Renal pelvis (tissue), 4 donors: ENCODE results near the gene NYNRIN. TPM values are rescaled to one million over a fixed set of nuclear protein-coding genes. Genes with fewer than 3 reads are reported as not detected.

Source experiments
- DNase-seq: peaks from one replicate; pipeline ENCODE4 v3.0.0-alpha.2; 2013
- polyA plus RNA-seq, 3 donors: library from polyadenylated mRNA; unstranded; fragments of 120-200 nt; gene quantifications; one replicate each; pipeline ENCODE4 v1.2.1, GENCODE V29; 2013; ENCODE audit not compliant: insufficient read length in 3 of 3

Gene NYNRIN
- polyA plus RNA-seq, 3 donors: 44.1 to 58.4 (median 56.4) TPM

GRCh38 chr14:24411443-24412389 lies 12.9 kb downstream of the NYNRIN start:
- no peak for DNase-seq

GRCh38 chr14:24414077-24414476 lies 15.3 kb downstream of the NYNRIN start:
- DNase-seq: no peak

DNA sequence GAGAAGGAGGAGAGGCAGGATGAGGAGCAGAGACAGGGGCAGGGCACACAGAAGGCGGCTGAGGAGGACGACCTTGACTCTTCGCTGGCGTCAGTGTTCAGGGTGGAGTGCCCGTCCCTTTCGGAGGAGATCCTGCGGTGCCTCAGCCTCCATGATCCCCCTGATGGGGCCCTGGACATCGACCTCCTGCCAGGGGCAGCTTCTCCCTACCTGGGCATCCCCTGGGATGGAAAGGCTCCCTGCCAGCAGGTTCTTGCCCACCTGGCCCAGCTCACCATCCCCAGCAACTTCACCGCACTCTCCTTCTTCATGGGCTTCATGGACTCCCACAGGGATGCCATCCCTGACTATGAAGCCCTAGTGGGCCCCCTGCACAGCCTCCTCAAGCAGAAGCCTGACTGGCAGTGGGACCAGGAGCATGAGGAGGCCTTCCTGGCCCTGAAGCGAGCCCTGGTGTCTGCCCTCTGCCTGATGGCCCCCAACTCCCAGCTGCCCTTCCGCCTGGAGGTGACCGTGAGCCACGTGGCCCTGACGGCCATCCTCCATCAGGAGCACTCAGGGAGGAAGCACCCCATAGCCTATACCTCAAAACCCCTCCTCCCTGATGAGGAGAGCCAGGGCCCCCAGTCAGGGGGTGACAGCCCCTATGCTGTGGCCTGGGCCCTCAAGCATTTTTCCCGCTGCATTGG lies 16.1 kb downstream of the NYNRIN start:
- no peak for DNase-seq

DNA sequence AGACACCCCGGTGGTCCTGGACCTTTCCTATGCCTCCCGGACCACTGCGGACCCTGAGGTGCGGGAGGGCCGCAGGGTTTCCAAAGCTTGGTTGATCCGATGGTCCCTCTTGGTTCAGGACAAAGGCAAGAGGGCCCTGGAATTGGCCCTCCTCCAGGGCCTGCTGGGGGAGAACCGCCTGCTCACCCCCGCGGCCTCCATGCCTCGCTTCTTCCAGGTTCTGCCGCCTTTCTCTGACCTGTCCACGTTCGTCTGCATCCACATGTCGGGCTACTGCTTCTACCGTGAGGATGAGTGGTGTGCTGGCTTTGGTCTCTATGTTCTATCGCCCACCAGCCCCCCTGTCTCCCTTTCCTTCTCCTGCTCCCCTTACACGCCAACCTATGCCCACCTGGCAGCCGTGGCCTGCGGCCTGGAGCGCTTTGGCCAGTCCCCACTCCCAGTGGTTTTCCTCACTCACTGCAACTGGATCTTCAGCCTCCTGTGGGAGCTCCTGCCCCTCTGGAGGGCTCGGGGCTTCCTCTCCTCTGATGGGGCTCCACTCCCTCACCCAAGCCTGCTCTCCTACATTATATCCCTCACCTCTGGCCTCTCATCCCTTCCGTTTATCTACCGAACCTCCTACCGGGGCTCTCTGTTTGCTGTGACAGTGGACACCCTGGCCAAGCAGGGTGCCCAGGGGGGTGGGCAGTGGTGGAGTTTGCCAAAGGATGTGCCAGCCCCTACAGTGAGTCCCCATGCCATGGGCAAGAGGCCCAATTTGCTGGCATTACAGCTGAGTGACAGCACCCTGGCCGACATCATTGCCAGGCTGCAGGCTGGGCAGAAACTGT lies 16.8 kb downstream of the NYNRIN start:
- DNase-seq: no peak

DNA sequence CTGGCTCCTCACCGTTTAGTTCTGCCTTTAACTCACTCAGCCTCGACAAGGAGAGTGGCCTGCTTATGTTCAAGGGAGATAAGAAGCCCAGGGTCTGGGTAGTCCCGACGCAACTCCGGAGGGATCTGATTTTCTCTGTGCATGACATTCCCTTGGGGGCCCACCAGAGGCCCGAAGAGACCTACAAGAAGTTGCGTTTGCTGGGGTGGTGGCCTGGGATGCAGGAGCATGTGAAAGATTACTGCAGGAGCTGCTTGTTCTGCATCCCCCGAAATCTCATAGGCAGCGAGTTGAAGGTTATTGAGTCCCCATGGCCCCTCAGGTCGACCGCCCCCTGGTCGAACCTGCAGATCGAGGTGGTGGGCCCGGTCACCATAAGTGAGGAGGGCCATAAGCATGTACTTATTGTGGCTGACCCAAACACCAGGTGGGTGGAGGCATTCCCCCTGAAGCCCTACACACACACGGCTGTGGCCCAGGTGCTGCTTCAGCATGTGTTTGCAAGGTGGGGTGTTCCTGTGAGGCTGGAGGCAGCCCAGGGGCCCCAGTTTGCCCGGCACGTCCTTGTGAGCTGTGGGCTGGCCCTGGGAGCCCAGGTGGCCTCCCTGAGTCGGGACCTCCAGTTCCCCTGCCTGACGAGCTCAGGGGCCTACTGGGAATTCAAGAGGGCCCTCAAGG lies 17.6 kb downstream of the NYNRIN start:
- no peak for DNase-seq

GRCh38 chr14:24416932-24417619 lies 18.3 kb downstream of the NYNRIN start:
- no peak for DNase-seq

DNA sequence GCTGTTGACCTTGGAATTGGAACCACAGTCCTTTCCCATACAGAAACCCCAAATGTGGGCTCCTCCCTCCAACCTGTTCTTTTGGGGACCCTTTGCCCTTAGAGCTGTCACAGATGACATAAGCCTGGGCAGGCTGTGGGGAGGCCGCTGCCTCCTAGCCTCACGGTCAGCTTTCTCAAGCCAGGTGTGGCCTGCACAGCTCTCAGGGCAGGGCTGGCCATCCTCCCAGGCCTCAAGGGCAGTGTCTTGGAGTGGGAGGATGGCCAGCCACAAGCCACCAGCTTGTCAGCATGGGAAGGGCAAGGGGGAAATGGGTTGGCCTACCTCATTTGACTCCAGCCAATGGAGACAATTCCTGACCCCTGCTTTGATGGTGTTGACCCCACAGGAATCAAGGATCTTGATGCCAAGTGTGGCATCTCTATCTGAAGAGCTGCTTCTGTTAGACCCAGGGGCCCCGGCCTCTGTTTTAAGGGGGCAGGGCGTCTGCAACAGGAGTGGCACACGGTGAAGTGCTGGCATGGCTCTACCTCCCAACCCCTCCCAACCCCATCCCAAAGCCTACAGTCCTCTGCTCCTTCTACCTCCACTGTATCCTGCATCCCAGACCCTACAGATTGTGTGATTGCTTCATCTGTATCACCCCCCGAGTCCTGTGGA lies 19.2 kb downstream of the NYNRIN start:
- DNase-seq: no peak

DNA sequence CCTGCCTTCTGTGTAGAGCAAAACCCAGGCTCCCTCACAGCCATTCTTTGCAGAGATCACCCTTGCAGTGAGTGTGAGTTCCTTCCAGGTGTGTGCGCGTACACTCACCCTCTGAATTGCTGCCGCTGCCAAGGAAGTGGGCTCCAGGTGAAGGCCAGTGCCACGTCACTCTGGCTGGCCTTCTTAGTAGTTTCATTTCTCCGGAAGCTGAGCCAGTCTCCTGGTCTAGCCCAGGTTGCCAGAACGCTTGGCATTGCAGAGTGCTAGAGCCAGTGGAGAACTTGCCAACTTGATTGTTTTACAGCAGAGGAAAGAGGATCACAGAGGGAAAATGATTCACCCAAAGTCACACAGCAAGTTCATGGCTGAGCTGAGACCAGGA lies 19.7 kb downstream of the NYNRIN start:
- no peak for DNase-seq

DNA sequence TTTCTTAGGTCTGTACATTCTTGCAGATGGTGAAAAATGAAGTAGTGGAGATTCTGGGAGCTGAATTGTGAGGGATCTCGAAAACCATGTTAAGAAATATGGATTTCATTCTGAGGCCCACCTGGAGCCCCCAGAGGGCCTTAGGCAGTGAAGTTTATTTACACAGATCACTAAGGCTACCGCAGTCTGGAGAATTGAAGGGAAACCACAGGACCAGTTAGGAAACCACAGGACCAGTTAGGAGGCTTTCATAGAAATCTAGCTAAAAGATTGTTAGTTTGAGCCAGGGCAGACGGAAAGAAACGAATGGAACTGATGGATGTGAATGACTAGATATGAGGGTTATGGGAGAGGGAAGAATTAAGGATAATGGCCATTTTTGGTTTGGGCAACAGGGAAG lies 23.5 kb downstream of the NYNRIN start:
- DNase-seq: no peak

DNA sequence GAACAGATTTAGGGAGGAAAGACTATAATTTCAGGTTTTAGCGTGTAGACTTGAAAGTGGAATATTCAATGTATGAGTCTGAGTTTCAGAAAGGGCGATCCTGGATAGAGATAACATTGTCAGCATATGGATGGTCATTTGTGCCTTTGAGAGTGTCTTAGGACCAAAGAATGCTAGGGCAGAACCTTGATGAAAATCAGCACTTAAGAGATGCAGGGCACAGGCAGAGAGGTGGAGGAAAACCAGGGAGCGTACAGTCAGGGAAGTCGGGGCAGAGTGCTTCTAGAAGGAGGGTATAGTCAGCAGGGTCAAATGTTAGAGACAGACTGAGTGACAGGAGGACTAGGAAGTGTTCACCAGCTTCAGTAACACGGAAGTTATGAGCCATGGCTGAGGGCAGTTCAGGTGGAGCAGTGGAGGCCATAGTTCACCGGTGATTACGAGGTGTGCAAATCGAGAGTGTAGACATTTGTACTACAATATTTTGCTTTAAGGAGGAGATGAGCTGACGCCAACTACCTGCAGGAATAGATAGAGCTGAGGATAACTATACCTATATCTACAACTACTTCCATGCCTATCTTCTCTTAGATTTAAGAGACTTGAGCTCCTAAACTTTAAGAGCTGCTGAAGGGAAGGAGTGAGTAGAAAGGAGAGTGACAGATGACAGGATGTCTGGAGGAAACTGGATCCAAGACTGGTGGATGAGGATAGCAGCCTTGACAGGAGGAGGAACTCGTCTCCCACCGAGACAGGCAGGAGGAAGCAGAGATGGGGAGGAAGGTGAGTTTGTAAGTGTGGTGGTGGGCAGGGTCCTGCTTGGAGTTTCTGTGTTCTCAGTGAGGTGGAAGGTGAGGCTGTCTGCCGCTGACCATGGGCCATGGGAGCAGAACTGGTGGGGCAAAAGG lies 24.1 kb downstream of the NYNRIN start:
- DNase-seq: no peak

DNA sequence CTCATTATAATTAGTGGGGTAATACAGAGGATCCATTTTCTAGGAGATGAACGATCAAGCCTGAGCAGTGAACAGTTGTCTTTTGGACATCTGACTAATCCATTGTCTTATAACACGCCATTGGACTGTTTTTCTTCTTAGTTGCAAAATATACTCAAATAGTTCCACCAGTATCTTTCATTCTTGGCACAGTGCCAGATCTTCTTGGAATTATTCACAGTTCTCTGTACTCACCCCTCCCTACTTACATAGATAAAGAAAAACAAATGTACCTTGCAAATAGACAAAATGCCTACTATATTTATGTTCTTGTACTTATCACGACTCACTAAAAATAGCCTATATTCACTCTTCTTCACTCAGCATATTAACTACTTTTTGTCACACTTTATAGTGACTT lies 26.9 kb downstream of the NYNRIN start:
- DNase-seq: no peak

- no peak for DNase-seq
Measured at GRCh38 chr14:24426150-24426911, 27.5 kb downstream of the NYNRIN start.

DNA sequence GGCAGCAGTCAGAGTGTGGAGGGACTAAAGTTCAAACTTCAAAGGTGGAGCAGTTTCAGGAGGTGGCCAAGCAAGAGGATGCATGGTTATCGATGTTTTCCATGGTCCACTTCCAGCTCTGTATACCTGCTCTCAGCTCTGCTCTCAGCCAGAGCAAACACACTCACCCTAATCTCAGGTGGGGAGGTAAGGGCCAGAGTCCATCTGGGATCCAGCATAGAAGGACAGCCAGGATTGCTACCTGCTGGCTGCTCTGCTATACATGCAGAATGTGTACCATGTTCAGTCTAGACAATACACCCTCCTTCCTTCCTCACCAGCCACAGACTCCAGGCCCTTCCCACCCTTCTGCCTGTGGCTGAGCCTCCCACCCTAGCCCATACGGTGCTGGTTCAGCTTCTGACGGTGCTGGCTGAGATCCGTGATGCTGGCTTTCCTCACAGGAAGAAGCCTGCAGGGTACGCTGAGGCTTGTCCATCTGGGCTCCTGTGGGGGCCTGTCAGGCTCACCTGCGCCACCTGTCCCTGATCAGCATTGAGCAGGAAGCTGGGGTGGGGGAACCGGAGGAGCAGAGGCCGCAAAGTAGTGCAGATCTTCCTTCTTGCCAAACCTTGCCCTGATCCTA lies 28.2 kb downstream of the NYNRIN start:
- no peak for DNase-seq

DNA sequence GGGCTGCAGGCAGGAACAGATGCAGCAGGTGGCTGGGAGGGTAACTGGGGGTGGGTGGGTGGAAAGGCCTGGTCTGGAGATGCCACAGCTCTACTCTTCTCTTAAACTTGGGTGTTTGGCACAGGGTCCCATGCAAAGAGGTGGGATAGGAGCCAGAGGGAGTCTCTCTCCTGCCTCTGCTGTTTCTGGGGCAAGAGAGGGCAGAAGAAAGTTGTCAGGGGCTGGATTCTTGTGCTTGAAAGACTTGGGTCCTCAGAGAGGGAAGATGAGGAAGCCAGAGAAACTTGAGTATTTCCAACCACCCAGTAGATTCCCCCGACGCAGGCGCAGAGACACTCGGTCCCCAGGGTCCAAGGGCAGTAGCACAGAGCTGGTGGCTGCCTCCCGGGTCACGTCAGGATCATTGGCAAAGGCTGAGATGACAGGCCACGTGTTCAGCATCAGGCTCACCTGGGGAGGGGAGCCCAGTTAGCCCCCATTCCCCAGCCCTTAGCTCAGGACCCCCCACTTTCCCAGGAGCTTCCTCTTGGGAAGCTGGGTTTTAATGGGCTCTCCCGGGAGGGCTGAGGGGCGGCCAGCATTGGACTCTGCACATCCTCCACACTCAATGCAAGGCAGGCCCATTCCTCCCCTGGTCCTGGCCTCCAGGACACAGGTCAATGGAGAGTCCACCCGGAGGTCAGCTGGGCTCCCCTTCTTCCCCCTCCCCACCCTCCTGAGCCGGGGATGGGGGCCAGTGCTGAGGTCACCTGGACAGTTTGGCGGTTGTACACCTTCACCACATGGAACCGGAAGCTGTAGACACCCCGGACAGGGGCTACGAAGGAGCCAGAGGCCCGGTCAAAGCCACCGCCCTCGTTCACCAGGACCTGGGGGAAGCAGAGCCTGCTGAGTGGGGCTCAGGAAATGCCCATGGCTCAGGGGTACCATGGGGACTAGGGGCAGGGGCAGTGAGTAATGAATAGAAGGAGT lies 29.0 kb downstream of the NYNRIN start:
- no peak for DNase-seq

GRCh38 chr14:24428628-24429394 lies 30.0 kb downstream of the NYNRIN start:
- DNase-seq: no peak
